RWPE2 (cell line): ENCODE results near the gene OGG1.

Experiments
- ATAC-seq: fragments of 200-7000 bp; cut with Tn5 transposase; 3 replicates; pipeline ENCODE4 v1.9.1; 2021; ENCODE audit warnings: low read depth
- DNase-seq: peaks from one replicate; pipeline ENCODE4 v3.0.0-alpha.2; 2020; ENCODE audit warnings: low spot score
- H3K27ac ChIP-seq: fragments of 450-650 bp; 2 replicates; pipeline ENCODE4 v1.5.1; 2017; ENCODE audit warnings: mild to moderate bottlenecking; ENCODE audit not compliant: poor library complexity, severe bottlenecking
- H3K27me3 ChIP-seq: fragments of 250-450 bp; sonication (Bioruptor Pico); 2 replicates; pipeline ENCODE4 v1.5.1; 2021; ENCODE audit warnings: mild to moderate bottlenecking, moderate library complexity; ENCODE audit not compliant: insufficient read depth, poor library complexity, severe bottlenecking
- H3K36me3 ChIP-seq: fragments of 250-450 bp; sonication (Bioruptor Pico); 2 replicates; pipeline ENCODE4 v1.5.1; 2020; ENCODE audit warnings: low read depth, mild to moderate bottlenecking, moderate library complexity
- H3K4me1 ChIP-seq: fragments of 250-450 bp; sonication (Bioruptor Pico); 2 replicates; pipeline ENCODE4 v1.5.1; 2021; ENCODE audit warnings: mild to moderate bottlenecking, moderate library complexity; ENCODE audit not compliant: insufficient read depth, poor library complexity, severe bottlenecking
- H3K4me3 ChIP-seq: fragments of 250-450 bp; sonication (Bioruptor Pico); 2 replicates; pipeline ENCODE4 v1.5.1; 2021; ENCODE audit warnings: mild to moderate bottlenecking, moderate library complexity; ENCODE audit not compliant: severe bottlenecking
- H3K9me3 ChIP-seq: fragments of 250-450 bp; sonication (Bioruptor Pico); 2 replicates; pipeline ENCODE4 v1.5.1; 2021; ENCODE audit warnings: mild to moderate bottlenecking, moderate library complexity; ENCODE audit not compliant: severe bottlenecking
- TF ChIP-seq, protein P1 (sequence below): fragments of 450-650 bp; IDR thresholded peaks from one replicate; pipeline ENCODE4 v1.5.1; 2017; ENCODE audit warnings: mild to moderate bottlenecking, moderate library complexity; ENCODE audit not compliant: poor library complexity, severe bottlenecking

OGG1 gene

DNA sequence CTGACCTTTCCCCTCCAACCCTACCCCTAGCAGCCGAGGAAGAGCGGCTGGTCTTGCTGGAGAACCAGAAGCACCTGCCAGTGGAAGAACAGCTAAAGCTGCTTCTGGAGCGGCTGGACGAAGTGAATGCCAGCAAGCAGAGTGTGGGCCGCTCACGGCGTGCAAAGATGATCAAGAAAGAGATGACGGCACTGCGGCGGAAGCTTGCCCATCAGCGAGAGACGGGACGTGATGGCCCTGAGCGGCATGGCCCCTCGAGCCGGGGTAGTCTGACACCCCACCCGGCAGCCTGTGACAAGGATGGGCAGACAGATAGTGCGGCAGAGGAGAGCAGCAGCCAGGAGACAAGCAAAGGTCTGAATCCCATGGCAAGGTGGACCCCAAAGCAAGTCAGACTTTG is 6.2 kb upstream of the OGG1 start:
- Histone ChIP-seq H3K27me3 (no peaks in the 10 kb centered on the region), H3K4me1 (no peaks in the 10 kb centered on the region), H3K36me3 (peaks cover 85% of the 10 kb centered on the region), H3K4me3 (no peak overlapping the region), H3K9me3 (no peaks in the 10 kb centered on the region), H3K27ac (no peak overlapping the region)
- TF ChIP-seq, protein P1, sequence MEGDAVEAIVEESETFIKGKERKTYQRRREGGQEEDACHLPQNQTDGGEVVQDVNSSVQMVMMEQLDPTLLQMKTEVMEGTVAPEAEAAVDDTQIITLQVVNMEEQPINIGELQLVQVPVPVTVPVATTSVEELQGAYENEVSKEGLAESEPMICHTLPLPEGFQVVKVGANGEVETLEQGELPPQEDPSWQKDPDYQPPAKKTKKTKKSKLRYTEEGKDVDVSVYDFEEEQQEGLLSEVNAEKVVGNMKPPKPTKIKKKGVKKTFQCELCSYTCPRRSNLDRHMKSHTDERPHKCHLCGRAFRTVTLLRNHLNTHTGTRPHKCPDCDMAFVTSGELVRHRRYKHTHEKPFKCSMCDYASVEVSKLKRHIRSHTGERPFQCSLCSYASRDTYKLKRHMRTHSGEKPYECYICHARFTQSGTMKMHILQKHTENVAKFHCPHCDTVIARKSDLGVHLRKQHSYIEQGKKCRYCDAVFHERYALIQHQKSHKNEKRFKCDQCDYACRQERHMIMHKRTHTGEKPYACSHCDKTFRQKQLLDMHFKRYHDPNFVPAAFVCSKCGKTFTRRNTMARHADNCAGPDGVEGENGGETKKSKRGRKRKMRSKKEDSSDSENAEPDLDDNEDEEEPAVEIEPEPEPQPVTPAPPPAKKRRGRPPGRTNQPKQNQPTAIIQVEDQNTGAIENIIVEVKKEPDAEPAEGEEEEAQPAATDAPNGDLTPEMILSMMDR, result no peak
- no peak for ATAC-seq
- no peak for DNase-seq

DNA sequence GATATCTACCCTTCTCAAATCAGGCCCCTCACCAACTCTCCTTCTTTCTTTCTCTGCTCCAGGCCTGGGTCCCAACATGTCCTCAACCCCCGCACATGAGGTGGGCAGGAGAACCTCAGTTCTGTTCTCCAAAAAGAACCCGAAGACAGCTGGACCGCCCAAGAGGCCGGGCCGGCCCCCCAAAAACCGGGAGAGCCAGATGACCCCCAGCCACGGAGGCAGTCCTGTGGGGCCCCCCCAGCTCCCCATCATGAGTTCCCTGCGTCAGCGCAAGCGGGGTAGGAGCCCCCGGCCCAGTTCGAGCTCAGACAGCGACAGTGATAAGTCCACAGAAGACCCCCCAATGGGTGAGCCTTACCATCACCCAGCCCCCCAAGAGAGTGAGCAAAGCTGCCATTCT is 5.6 kb upstream of the OGG1 start:
- DNase-seq (no peak), ATAC-seq (no peak)
- H3K9me3 ChIP-seq, result no peaks in the 10 kb centered on the region
- TF ChIP-seq, protein P1, result no peak
- H3K27ac ChIP-seq, result no peak overlapping the region
- no peak overlapping the region for H3K4me3 ChIP-seq
- peaks cover 79% of the 10 kb centered on the region for H3K36me3 ChIP-seq
- no peaks in the 10 kb centered on the region for H3K4me1 ChIP-seq
- H3K27me3 ChIP-seq, result no peaks in the 10 kb centered on the region

DNA sequence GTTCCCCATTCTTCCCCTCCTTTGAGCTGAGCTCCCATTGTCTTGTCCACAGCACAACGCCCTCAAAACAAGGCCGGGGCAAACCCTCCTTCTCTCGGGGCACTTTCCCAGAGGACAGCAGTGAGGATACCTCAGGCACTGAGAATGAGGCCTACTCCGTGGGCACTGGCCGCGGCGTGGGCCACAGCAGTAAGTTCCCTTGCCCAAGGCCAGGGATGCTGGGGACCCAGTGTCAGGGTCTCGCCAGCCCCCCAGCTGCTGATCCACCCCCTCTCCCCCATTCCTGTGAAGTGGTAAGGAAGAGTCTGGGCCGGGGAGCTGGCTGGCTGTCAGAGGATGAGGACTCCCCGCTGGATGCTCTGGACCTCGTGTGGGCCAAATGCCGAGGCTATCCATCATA is 4.2 kb upstream of the OGG1 start:
- no peak overlapping the region for H3K27ac ChIP-seq
- TF ChIP-seq, protein P1, result no peak
- DNase-seq (no peak), ATAC-seq (no peak)
- H3K4me3 ChIP-seq, result no peak overlapping the region
- H3K9me3 ChIP-seq, result no peaks in the 10 kb centered on the region
- peaks cover 65% of the 10 kb centered on the region for H3K36me3 ChIP-seq
- H3K4me1 ChIP-seq, result no peaks in the 10 kb centered on the region
- H3K27me3 ChIP-seq, result no peaks in the 10 kb centered on the region

DNA sequence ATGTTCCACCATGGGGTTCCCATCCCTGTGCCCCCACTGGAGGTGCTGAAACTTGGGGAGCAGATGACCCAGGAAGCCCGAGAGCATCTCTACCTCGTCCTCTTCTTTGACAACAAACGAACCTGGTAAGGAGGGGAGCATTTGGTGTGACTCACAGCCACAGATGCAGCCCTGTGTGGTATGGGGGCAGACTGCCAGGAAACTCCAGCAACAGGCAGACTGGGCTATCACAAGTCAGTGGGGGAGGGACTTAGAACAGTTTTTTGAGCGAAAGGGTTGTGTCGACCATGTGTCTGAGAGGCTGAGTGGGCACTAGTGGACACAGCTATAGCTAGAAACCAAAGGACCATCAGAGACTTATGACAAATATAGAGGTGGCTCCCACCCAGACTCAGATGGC is 3.4 kb upstream of the OGG1 start:
- no peaks in the 10 kb centered on the region for H3K9me3 ChIP-seq
- no peak overlapping the region for H3K27ac ChIP-seq
- DNase-seq (no peak), ATAC-seq (no peak)
- TF ChIP-seq, protein P1, result no peak
- no peak overlapping the region for H3K4me3 ChIP-seq
- H3K36me3 ChIP-seq, result peaks cover 60% of the 10 kb centered on the region
- no peaks in the 10 kb centered on the region for H3K4me1 ChIP-seq
- no peaks in the 10 kb centered on the region for H3K27me3 ChIP-seq

DNA sequence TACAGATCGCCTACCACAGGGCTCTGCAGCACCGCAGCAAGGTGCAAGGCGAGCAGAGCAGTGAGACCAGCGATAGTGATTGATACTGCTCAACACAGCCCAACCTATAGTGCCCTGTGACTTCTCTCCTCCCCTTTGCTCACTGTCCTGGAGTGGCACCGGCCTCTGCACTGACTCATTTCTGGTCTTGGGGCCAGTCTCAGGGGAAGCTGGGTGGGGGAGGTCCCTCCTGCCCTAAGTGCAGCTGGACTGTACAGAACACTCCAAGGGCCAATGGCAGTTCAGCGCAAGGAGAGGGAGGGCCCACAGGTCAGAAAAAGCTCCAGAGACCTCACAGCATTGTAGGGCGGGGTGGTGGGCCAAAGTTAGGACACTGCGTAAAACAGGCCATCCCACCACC is 2.5 kb upstream of the OGG1 start:
- Histone ChIP-seq H3K27ac (no peak overlapping the region), H3K27me3 (no peaks in the 10 kb centered on the region), H3K4me3 (no peak overlapping the region), H3K36me3 (peaks cover 60% of the 10 kb centered on the region), H3K9me3 (no peaks in the 10 kb centered on the region), H3K4me1 (no peaks in the 10 kb centered on the region)
- no peak for DNase-seq
- no peak for ATAC-seq
- TF ChIP-seq, protein P1, result no peak
